PC-3 (cell line): ENCODE measurements around the gene FAM163B. TPM values are rescaled to one million over a fixed set of nuclear protein-coding genes. Genes with fewer than 3 reads are reported as not detected.

ENCODE experiments used
- ATAC-seq: fragments of 200-7000 bp; cut with Tn5 transposase; 2 replicates; pipeline ENCODE4 v1.9.1; 2020; ENCODE audit warnings: mild to moderate bottlenecking, moderate library complexity
- BruUV-seq: library from RNA; stranded (reverse); fragments of 400-500 nt; replicated peaks from 2 replicates; lab custom pipeline; 2021; lab: Mats Ljungman, UMichigan
- CTCF ChIA-PET: fragments of 300-600 bp; sonication (Branson Sonifier 250); formaldehyde crosslinking; loops from one replicate; lab custom pipeline; 2022; ENCODE audit warnings: antibody characterized with exemption; lab: Charles Lee
- POLR2A ChIA-PET: fragments of 300-600 bp; sonication (Branson Sonifier 250); formaldehyde crosslinking; loops from one replicate; lab custom pipeline; 2022; ENCODE audit warnings: antibody characterized with exemption; ENCODE audit not compliant: unreplicated experiment; lab: Charles Lee
- DNase-seq: peaks from one replicate; pipeline ENCODE4 v3.0.0-alpha.2; 2015
- H2AFZ ChIP-seq: fragments of 300-600 bp; sonication (generic); 2 replicates; pipeline ENCODE4 v1.6.0; 2016; ENCODE audit warnings: antibody characterized with exemption, low read length
- H3F3A ChIP-seq: fragments of 300-600 bp; sonication (generic); one replicate; pipeline ENCODE4 v1.6.0; 2017; ENCODE audit warnings: antibody characterized with exemption, low read length, control low read depth, mild to moderate bottlenecking; ENCODE audit not compliant: unreplicated experiment
- H3K27ac ChIP-seq: fragments of 300-600 bp; sonication (generic); 2 replicates; pipeline ENCODE4 v1.5.1; 2016; ENCODE audit warnings: mild to moderate bottlenecking, low read length
- H3K27me3 ChIP-seq: fragments of 300-600 bp; sonication (generic); 2 replicates; pipeline ENCODE4 v1.6.1; 2016; ENCODE audit warnings: low read length, mixed read lengths
- H3K36me3 ChIP-seq: fragments of 300-600 bp; sonication (generic); 2 replicates; pipeline ENCODE4 v1.6.1; 2016; ENCODE audit warnings: low read depth, mixed run types, low read length, mixed read lengths
- H3K4me1 ChIP-seq: fragments of 300-600 bp; sonication (generic); 2 replicates; pipeline ENCODE4 v1.5.1; 2016; ENCODE audit warnings: low read length; ENCODE audit not compliant: insufficient read depth
- H3K4me2 ChIP-seq: fragments of 300-600 bp; sonication (generic); 2 replicates; pipeline ENCODE4 v1.6.0; 2016; ENCODE audit warnings: low read length
- H3K4me3 ChIP-seq: fragments of 300-600 bp; sonication (generic); 2 replicates; pipeline ENCODE4 v1.5.1; 2016; ENCODE audit warnings: mild to moderate bottlenecking, low read length, mixed read lengths
- H3K79me2 ChIP-seq: fragments of 300-600 bp; sonication (generic); 2 replicates; pipeline ENCODE4 v1.6.1; 2017; ENCODE audit warnings: low read length, mixed read lengths
- H3K9ac ChIP-seq: fragments of 300-600 bp; sonication (generic); 2 replicates; pipeline ENCODE4 v1.6.0; 2016; ENCODE audit warnings: mild to moderate bottlenecking, low read length
- H3K9me2 ChIP-seq: fragments of 300-600 bp; sonication (generic); replicated peaks from 2 replicates; pipeline ENCODE4 v1.6.1; 2016; ENCODE audit warnings: mixed run types, low read length, mixed read lengths
- H3K9me3 ChIP-seq: fragments of 300-600 bp; sonication (generic); 2 replicates; pipeline ENCODE4 v1.6.1; 2016; ENCODE audit warnings: low read length, mixed read lengths
- H4K20me1 ChIP-seq: fragments of 300-600 bp; sonication (generic); 2 replicates; pipeline ENCODE4 v1.6.1; 2016; ENCODE audit warnings: low read length, mixed read lengths
- EZH2 ChIP-seq: fragments of 300-600 bp; sonication (generic); IDR thresholded peaks from one replicate; pipeline ENCODE4 v1.6.1; 2017; ENCODE audit warnings: antibody characterized with exemption, mild to moderate bottlenecking, low read length; ENCODE audit not compliant: unreplicated experiment
- EZH2phosphoT487 ChIP-seq: fragments of 300-600 bp; sonication (generic); IDR thresholded peaks from 2 replicates; pipeline ENCODE4 v1.6.1; 2018; ENCODE audit warnings: mild to moderate bottlenecking, antibody characterized with exemption, low read length, borderline replicate concordance
- intact Hi-C: fragments of 100-400 bp; cut with micrococcal nuclease; formaldehyde crosslinking; loops from 2 replicates; pipeline ENCODE4 v1.9.0; 2023
- total RNA-seq: library from RNA; depleted of rRNA; stranded (reverse); fragments of >200 nt; gene quantifications from 2 replicates; pipeline ENCODE4 v1.2.3, GENCODE V29; 2014
- TF ChIP-seq, protein P1 (sequence below): fragments of 300-600 bp; sonication (generic); conservative IDR thresholded peaks from 2 replicates; pipeline ENCODE4 v1.5.1; 2017; ENCODE audit warnings: antibody characterized with exemption, low read depth, mild to moderate bottlenecking, low read length

The FAM163B gene
- total RNA-seq, 1 experiment from 2014 or later: not detected

DNA sequence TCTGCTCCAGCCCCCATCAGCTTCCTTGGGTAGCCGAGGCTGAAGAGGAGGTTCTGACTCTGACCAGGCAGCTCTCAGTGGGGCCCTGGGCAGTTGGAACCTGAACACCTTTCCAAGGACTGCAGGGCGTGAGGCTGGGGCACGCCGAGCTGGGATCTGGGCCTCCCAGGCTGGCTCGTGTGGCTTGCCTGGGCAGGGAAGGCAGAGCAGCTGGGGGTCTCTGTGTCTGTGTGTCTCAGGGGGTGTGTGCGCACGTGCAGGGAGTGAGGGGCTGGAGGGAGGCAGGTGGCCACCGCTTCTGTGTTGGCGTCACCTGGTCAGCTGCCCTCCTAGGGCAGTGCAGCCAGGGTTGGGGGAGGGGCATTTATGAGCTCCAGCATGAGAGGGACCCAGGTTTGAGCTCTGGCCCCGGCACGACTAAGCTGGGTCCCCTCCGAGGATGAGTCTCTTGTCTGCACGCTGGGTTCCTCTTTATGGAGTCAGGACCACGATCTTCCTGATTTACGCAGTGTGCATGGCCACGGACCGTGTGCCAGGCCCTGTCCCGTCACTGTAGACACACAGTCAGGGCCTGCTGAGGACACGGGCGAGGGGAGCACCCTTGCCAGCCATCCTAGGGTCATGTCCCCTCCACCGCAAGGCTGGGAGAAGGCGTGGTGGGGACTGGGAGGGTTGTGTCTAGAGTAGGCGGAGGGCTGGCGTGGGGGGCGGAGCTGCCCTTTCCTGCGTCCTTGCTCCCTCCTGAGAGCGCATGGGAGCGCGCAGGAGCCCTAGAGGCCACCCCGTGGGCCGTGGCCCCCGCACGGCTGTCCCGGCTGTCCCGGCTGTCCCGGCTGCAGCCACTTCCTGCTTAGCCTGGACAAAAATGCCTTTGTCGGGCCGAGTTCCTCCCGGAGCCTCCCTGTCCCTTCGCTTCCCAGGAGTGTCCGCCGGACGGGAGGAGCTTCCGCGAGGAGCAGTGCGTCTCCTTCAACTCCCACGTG is 70.0 kb downstream of the FAM163B start:
- ATAC-seq (peak; percentile 38; the same call in 1 of the 2 replicates), DNase-seq (no peak)
- no TSS peak for BruUV-seq
- ChIA-PET CTCF (no interaction called here), POLR2A (no interaction called here)
- H3K4me2 ChIP-seq: peak overlapping the region; percentile 41
- H3K4me1 ChIP-seq: no peaks in the 10 kb centered on the region
- H3K27me3 ChIP-seq: peaks cover 9% of the 10 kb centered on the region
- no peaks in the 10 kb centered on the region for H3K9me2 ChIP-seq
- no peak overlapping the region for H3K4me3 ChIP-seq
- intact Hi-C loops: no loop called here
- H3F3A ChIP-seq: no peaks in the 10 kb centered on the region
- no peak overlapping the region for H2AFZ ChIP-seq
- H3K27ac ChIP-seq: no peak overlapping the region
- H3K9ac ChIP-seq: no peak overlapping the region
- H3K36me3 ChIP-seq: no peaks in the 10 kb centered on the region
- no peaks in the 10 kb centered on the region for H4K20me1 ChIP-seq
- TF ChIP-seq, protein P1, sequence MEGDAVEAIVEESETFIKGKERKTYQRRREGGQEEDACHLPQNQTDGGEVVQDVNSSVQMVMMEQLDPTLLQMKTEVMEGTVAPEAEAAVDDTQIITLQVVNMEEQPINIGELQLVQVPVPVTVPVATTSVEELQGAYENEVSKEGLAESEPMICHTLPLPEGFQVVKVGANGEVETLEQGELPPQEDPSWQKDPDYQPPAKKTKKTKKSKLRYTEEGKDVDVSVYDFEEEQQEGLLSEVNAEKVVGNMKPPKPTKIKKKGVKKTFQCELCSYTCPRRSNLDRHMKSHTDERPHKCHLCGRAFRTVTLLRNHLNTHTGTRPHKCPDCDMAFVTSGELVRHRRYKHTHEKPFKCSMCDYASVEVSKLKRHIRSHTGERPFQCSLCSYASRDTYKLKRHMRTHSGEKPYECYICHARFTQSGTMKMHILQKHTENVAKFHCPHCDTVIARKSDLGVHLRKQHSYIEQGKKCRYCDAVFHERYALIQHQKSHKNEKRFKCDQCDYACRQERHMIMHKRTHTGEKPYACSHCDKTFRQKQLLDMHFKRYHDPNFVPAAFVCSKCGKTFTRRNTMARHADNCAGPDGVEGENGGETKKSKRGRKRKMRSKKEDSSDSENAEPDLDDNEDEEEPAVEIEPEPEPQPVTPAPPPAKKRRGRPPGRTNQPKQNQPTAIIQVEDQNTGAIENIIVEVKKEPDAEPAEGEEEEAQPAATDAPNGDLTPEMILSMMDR: no peak
- no peak for TF ChIP-seq EZH2phosphoT487
- TF ChIP-seq EZH2: no peak
- H3K79me2 ChIP-seq: no peaks in the 10 kb centered on the region
- H3K9me3 ChIP-seq: no peaks in the 10 kb centered on the region

DNA sequence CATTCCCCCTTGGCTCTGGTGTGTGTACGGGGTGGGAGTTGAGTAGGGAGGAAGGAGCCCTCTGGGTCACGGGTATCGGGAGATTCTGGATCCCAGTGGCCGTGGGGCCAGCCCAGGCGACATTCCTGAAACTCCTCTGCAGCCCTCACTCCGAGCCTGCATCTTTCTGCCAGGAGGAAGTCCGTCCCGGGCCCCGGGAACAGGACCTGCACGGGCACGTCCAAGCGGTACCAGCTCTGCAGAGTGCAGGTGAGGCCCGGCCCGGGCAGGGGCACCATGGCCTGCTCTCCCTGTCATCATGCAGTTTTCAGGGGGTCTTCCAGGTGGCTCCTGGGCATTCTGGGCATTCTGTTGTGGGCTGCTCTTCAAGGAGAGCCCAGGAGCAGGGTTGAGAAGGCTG is 71.0 kb downstream of the FAM163B start:
- Histone ChIP-seq H3K36me3 (no peaks in the 10 kb centered on the region), H3K27me3 (peaks cover 17% of the 10 kb centered on the region), H3K9me2 (no peaks in the 10 kb centered on the region), H3K9me3 (no peaks in the 10 kb centered on the region), H2AFZ (no peak overlapping the region), H3K4me2 (no peak overlapping the region), H3K9ac (no peak overlapping the region), H4K20me1 (no peaks in the 10 kb centered on the region), H3K4me1 (no peaks in the 10 kb centered on the region), H3K79me2 (no peaks in the 10 kb centered on the region), H3K4me3 (no peak overlapping the region), H3F3A (no peaks in the 10 kb centered on the region), H3K27ac (no peak overlapping the region)
- ChIA-PET POLR2A (no interaction called here), CTCF (no interaction called here)
- BruUV-seq: no TSS peak
- DNase-seq (no peak), ATAC-seq (no peak)
- no peak for TF ChIP-seq EZH2phosphoT487
- TF ChIP-seq, protein P1: no peak
- TF ChIP-seq EZH2: no peak
- intact Hi-C loops: no loop called here

DNA sequence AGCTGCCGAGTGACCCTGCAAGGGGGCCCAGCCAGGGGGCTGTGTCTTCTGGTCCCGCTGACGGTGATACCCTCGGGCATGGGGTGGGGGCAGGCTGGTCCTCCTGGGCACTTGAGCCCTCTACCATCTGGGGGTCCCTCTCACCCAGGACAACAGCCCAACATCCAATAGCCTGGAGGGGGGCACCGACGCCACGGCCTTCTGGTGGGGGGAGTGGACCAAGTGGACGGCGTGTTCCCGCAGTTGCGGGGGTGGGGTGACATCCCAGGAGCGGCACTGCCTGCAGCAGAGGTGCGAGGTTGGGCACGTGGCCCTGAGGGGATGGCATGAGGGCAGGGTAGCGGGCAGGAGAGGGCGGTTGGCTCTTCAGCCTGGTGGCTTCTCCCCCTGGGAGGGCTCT is 71.9 kb downstream of the FAM163B start:
- no peak overlapping the region for H3K4me3 ChIP-seq
- intact Hi-C loops: no loop called here
- H3K9ac ChIP-seq: no peak overlapping the region
- no peaks in the 10 kb centered on the region for H3K36me3 ChIP-seq
- no peaks in the 10 kb centered on the region for H3K9me3 ChIP-seq
- TF ChIP-seq EZH2phosphoT487 (no peak), EZH2 (no peak)
- TF ChIP-seq, protein P1: no peak
- no peak overlapping the region for H3K27ac ChIP-seq
- no peak overlapping the region for H2AFZ ChIP-seq
- DNase-seq (no peak), ATAC-seq (no peak)
- H3K79me2 ChIP-seq: no peaks in the 10 kb centered on the region
- POLR2A ChIA-PET: no interaction called here
- H3K9me2 ChIP-seq: no peaks in the 10 kb centered on the region
- no peak overlapping the region for H3K4me2 ChIP-seq
- no peaks in the 10 kb centered on the region for H4K20me1 ChIP-seq
- peaks cover 17% of the 10 kb centered on the region for H3K27me3 ChIP-seq
- H3K4me1 ChIP-seq: no peaks in the 10 kb centered on the region
- no peaks in the 10 kb centered on the region for H3F3A ChIP-seq
- CTCF ChIA-PET: no interaction called here
- no TSS peak for BruUV-seq
